GM23338 (cell line): ENCODE data around the gene SERPINE2.

Experiments used
- CREB1 ChIP-seq: fragments of 250-450 bp; sonication (Bioruptor Pico); IDR thresholded peaks from 2 replicates; pipeline ENCODE4 v1.5.0; 2020; ENCODE audit warnings: low read depth, mild to moderate bottlenecking, moderate library complexity
- EZH2 ChIP-seq: fragments of 200-600 bp; sonication (generic); IDR thresholded peaks from one replicate; pipeline ENCODE4 v1.8.0; 2017; ENCODE audit warnings: antibody characterized with exemption, mild to moderate bottlenecking, low read depth; ENCODE audit not compliant: unreplicated experiment
- EZH2phosphoT487 ChIP-seq: fragments of 200-600 bp; sonication (generic); IDR thresholded peaks from one replicate; pipeline ENCODE4 v1.8.1; 2018; ENCODE audit warnings: antibody characterized with exemption; ENCODE audit not compliant: unreplicated experiment
- NANOG ChIP-seq: IDR thresholded peaks from 2 replicates; pipeline ENCODE4 v1.6.1; 2016; ENCODE audit warnings: antibody characterized with exemption, borderline replicate concordance
- POLR2AphosphoS5 ChIP-seq: IDR thresholded peaks from 2 replicates; pipeline ENCODE4 v1.6.1; 2016; ENCODE audit warnings: antibody characterized with exemption, low read depth
- ZNF114 ChIP-seq: fragments of 250-450 bp; sonication (Bioruptor Pico); IDR thresholded peaks from 2 replicates; pipeline ENCODE4 v1.5.0; 2020; ENCODE audit warnings: mild to moderate bottlenecking, moderate library complexity
- TF ChIP-seq, protein P1 (sequence below), 2 experiments: fragments of 200-600 bp in 1 of 2; sonication (generic) in 1 of 2; conservative IDR thresholded peaks; 2 replicates each; pipeline versions ENCODE4 v1.5.1 to v1.6.1; 2016 to 2017; ENCODE audit warnings: antibody characterized with exemption in 2 of 2, low read depth in 2 of 2, mild to moderate bottlenecking in 2 of 2, moderate library complexity in 1 of 2
- TF ChIP-seq, protein P2 (sequence below): IDR thresholded peaks from one replicate; pipeline ENCODE4 v1.6.1; 2018; ENCODE audit warnings: antibody characterized with exemption; ENCODE audit not compliant: unreplicated experiment

DNA sequence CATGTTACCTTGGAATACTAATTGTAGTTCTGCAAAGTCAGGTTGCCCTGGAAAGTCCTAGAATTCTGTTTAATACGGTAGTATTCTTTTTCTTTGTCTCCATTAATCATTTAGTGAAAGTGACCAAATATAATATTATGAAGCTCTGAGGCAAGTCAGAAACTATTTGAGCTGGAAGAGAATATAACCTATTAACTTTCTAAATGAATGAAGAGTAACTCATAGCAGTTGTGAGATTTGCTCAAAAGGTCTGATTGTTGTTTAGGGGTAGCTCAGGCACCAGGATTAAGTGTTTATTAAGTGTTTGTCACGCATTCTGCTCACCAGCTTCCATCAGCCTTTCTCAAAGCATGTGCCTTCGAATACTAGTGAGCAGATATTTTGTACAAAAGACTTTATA, 46.7 kb upstream of the SERPINE2 start:
- TF ChIP-seq POLR2AphosphoS5 = no peak
- no peak for TF ChIP-seq CREB1 (CRISPR knock-in tag)
- TF ChIP-seq, protein P1, sequence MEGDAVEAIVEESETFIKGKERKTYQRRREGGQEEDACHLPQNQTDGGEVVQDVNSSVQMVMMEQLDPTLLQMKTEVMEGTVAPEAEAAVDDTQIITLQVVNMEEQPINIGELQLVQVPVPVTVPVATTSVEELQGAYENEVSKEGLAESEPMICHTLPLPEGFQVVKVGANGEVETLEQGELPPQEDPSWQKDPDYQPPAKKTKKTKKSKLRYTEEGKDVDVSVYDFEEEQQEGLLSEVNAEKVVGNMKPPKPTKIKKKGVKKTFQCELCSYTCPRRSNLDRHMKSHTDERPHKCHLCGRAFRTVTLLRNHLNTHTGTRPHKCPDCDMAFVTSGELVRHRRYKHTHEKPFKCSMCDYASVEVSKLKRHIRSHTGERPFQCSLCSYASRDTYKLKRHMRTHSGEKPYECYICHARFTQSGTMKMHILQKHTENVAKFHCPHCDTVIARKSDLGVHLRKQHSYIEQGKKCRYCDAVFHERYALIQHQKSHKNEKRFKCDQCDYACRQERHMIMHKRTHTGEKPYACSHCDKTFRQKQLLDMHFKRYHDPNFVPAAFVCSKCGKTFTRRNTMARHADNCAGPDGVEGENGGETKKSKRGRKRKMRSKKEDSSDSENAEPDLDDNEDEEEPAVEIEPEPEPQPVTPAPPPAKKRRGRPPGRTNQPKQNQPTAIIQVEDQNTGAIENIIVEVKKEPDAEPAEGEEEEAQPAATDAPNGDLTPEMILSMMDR (conservative IDR thresholded peaks at IDR 0.05; ENCODE audit: low read depth in 2 of 2) = no peak
- TF ChIP-seq EZH2phosphoT487 = no peak
- TF ChIP-seq, protein P2, sequence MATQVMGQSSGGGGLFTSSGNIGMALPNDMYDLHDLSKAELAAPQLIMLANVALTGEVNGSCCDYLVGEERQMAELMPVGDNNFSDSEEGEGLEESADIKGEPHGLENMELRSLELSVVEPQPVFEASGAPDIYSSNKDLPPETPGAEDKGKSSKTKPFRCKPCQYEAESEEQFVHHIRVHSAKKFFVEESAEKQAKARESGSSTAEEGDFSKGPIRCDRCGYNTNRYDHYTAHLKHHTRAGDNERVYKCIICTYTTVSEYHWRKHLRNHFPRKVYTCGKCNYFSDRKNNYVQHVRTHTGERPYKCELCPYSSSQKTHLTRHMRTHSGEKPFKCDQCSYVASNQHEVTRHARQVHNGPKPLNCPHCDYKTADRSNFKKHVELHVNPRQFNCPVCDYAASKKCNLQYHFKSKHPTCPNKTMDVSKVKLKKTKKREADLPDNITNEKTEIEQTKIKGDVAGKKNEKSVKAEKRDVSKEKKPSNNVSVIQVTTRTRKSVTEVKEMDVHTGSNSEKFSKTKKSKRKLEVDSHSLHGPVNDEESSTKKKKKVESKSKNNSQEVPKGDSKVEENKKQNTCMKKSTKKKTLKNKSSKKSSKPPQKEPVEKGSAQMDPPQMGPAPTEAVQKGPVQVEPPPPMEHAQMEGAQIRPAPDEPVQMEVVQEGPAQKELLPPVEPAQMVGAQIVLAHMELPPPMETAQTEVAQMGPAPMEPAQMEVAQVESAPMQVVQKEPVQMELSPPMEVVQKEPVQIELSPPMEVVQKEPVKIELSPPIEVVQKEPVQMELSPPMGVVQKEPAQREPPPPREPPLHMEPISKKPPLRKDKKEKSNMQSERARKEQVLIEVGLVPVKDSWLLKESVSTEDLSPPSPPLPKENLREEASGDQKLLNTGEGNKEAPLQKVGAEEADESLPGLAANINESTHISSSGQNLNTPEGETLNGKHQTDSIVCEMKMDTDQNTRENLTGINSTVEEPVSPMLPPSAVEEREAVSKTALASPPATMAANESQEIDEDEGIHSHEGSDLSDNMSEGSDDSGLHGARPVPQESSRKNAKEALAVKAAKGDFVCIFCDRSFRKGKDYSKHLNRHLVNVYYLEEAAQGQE = no peak
- no peak for TF ChIP-seq EZH2
- no peak for TF ChIP-seq NANOG
- TF ChIP-seq ZNF114 (CRISPR knock-in tag) = no peak
